IPS DF 6.9 (cell line): ENCODE results near the gene RNF145.

ENCODE experiments used
- DNase-seq: peaks from one replicate; pipeline ENCODE4 v3.0.0-alpha.2; 2013; ENCODE audit warnings: low read depth, low spot score
- H3K27ac ChIP-seq: one replicate; pipeline ENCODE4 v1.5.1; 2013; ENCODE audit warnings: low read length, control low read depth
- H3K27me3 ChIP-seq: 2 replicates; pipeline ENCODE4 v1.6.1; 2013; ENCODE audit warnings: mild to moderate bottlenecking, low read length; ENCODE audit not compliant: control insufficient read depth, insufficient read depth
- H3K36me3 ChIP-seq: 2 replicates; pipeline ENCODE4 v1.6.1; 2013; ENCODE audit warnings: low read length; ENCODE audit not compliant: control insufficient read depth, insufficient read depth
- H3K4me1 ChIP-seq: 2 replicates; pipeline ENCODE4 v1.6.1; 2013; ENCODE audit warnings: low read length; ENCODE audit not compliant: control insufficient read depth, insufficient read depth
- H3K4me3 ChIP-seq: 2 replicates; pipeline ENCODE4 v1.5.1; 2013; ENCODE audit warnings: mild to moderate bottlenecking, low read length
- H3K9me3 ChIP-seq: 2 replicates; pipeline ENCODE4 v1.6.1; 2013; ENCODE audit warnings: low read length, inconsistent platforms; ENCODE audit not compliant: control insufficient read depth, insufficient read depth
- WGBS: extraction: QIAGEN DNeasy Blood & Tissue Kit; methylation state at CpG from one replicate; pipeline ENCODE4 v1.1.7; 2013; ENCODE audit warnings: mixed read lengths, missing lambda C conversion rate; ENCODE audit not compliant: insufficient read length, insufficient coverage; 5-methylcytosine and 5-hydroxymethylcytosine counted together

RNF145 gene

DNA sequence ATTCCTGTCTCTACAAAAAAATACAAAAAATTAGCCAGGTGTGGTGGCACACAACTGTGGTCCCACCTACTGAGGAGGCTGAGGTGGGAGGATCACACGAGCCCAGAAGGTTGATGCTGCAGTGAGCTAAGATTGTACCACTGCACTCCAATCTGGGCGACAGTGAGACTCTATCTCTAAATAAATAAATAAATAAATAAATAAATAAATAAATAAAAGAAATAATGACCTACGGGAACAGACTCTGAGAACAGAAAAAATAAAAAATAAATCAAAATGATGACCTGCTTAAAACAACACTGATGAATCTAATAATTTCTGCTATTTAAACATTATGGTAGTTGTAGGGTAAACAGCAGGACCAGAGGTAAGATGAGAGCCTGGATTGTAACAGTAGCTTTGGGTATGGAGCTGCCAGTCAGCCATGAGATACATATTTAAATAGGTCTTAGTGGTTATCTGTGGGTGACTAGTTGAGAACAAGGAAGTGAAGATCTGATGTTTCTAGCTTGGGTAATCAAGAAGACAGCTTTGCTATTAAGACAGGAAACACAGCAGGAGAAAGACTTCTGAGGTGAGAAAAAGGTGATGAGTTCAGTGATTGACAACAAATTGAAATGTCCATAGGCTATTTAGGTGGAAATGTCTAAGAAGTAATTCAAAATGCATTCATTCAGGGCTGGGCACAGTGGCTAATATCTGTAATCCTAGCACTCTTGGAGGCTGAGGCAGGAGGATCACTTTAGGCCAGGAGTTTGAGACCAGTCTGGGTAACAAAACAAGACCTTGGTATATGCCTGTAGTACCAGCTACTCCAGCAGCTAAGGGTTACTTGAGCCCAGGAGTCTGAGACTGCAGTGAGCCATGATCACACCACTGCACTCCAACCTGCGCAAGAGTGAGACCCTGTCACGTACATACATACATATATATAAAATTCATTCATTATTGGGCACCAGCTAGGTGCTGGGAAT, 11.0 kb downstream of the RNF145 start:
- no peak for DNase-seq
- H3K36me3 ChIP-seq: no peaks in the 10 kb centered on the region
- no peaks in the 10 kb centered on the region for H3K4me1 ChIP-seq
- WGBS: no CpG with 5 or more reads among the region's 5 CpGs
- H3K4me3 ChIP-seq: no peak overlapping the region
- no peak overlapping the region for H3K27ac ChIP-seq
- H3K9me3 ChIP-seq: no peaks in the 10 kb centered on the region
- H3K27me3 ChIP-seq: no peaks in the 10 kb centered on the region

DNA sequence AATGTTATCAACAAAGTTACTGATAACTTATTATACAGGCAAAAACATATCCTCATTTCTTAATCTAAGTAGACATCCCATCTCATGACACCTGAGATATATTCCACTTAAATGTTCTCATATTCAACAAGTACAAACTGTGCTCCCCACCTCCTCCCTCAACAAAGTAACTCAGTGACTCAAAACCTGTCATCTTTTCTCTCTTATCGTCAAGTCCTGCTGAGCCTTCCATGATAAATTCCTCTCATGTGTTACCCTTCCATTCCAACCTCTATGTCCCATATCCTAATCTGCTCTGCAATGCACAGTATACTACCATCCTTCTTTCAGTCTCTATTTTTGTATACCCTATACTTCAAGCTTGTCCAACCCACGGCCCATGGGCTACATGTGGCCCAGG, 13.6 kb downstream of the RNF145 start:
- H3K9me3 ChIP-seq: no peaks in the 10 kb centered on the region
- no peaks in the 10 kb centered on the region for H3K27me3 ChIP-seq
- no peak for DNase-seq
- no CpG with 5 or more reads among the region's 2 CpGs for whole genome bisulfite sequencing
- no peak overlapping the region for H3K4me3 ChIP-seq
- no peak overlapping the region for H3K27ac ChIP-seq
- no peaks in the 10 kb centered on the region for H3K4me1 ChIP-seq
- H3K36me3 ChIP-seq: no peaks in the 10 kb centered on the region

DNA sequence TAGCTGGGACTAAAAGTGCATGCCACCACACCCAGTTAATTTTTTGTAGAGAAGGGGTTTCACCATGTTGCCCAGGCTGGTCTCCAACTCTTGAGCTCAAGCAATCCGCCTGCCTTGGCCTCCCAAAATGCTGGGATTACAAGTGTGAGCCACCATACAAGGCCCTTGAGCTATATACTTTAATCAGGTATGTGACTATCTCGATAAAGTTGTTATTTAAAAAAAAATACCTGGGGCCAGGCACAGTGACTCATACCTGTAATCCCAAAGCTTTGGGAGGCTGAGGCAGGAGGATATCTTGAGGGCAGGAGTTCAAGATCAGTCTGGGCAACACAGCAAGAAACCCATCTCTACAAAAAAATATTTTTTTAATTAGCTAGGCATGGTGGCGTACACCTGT, 19.2 kb downstream of the RNF145 start:
- WGBS: no CpG with 5 or more reads among the region's 3 CpGs
- no peak overlapping the region for H3K4me3 ChIP-seq
- no peaks in the 10 kb centered on the region for H3K9me3 ChIP-seq
- DNase-seq: no peak
- H3K27ac ChIP-seq: no peak overlapping the region
- no peaks in the 10 kb centered on the region for H3K4me1 ChIP-seq
- H3K27me3 ChIP-seq: no peaks in the 10 kb centered on the region
- H3K36me3 ChIP-seq: no peaks in the 10 kb centered on the region

- WGBS: no CpG with 5 or more reads among the region's 4 CpGs
- Histone ChIP-seq H3K9me3 (no peaks in the 10 kb centered on the region), H3K27me3 (no peaks in the 10 kb centered on the region), H3K36me3 (no peaks in the 10 kb centered on the region), H3K27ac (no peak overlapping the region), H3K4me1 (no peaks in the 10 kb centered on the region), H3K4me3 (no peak overlapping the region)
- no peak for DNase-seq
These were observed 20.0 kb downstream of the RNF145 start for GRCh38 chr5:159189310-159189709.

- no peak for DNase-seq
- no peak overlapping the region for H3K4me3 ChIP-seq
- H3K4me1 ChIP-seq: no peaks in the 10 kb centered on the region
- WGBS: no CpG with 5 or more reads among the region's 3 CpGs
- H3K27me3 ChIP-seq: no peaks in the 10 kb centered on the region
- H3K36me3 ChIP-seq: no peaks in the 10 kb centered on the region
- H3K27ac ChIP-seq: no peak overlapping the region
- H3K9me3 ChIP-seq: no peaks in the 10 kb centered on the region
These were observed 21.6 kb downstream of the RNF145 start for GRCh38 chr5:159187719-159188118.

DNA sequence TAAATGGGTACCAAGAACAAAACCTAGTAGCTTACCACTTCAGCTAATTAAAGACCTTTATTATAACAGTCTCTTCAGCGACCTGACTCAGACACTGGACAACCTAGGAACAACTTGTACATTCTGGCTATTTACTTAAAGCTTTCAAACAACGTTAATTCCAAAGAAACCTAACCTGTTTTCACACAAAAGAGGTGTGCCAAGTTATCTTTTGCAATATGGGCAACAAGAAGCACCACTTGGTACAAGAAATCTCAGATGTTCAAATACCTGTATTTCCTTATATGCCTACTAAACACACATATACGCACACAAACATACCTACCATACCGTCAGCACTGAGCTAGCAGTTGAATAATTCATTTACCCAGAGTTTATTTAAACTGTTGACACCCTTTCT, 23.0 kb downstream of the RNF145 start:
- H3K9me3 ChIP-seq: no peaks in the 10 kb centered on the region
- no peak overlapping the region for H3K4me3 ChIP-seq
- H3K4me1 ChIP-seq: no peaks in the 10 kb centered on the region
- no peaks in the 10 kb centered on the region for H3K36me3 ChIP-seq
- H3K27ac ChIP-seq: no peak overlapping the region
- no CpG with 5 or more reads among the region's 4 CpGs for WGBS
- no peak for DNase-seq
- H3K27me3 ChIP-seq: no peaks in the 10 kb centered on the region

- DNase-seq: no peak
- no peaks in the 10 kb centered on the region for H3K9me3 ChIP-seq
- H3K4me1 ChIP-seq: no peaks in the 10 kb centered on the region
- no peak overlapping the region for H3K27ac ChIP-seq
- no peaks in the 10 kb centered on the region for H3K27me3 ChIP-seq
- no peak overlapping the region for H3K4me3 ChIP-seq
- H3K36me3 ChIP-seq: no peaks in the 10 kb centered on the region
- no CpG with 5 or more reads among the region's 10 CpGs for WGBS
These were observed 23.6 kb downstream of the RNF145 start for GRCh38 chr5:159185773-159186172.

- H3K27me3 ChIP-seq: no peaks in the 10 kb centered on the region
- H3K9me3 ChIP-seq: no peaks in the 10 kb centered on the region
- no CpG with 5 or more reads among the region's 4 CpGs for WGBS
- H3K4me3 ChIP-seq: no peak overlapping the region
- H3K27ac ChIP-seq: no peak overlapping the region
- H3K36me3 ChIP-seq: no peaks in the 10 kb centered on the region
- DNase-seq: no peak
- no peaks in the 10 kb centered on the region for H3K4me1 ChIP-seq
These were observed 24.4 kb downstream of the RNF145 start for GRCh38 chr5:159184858-159185381.

GRCh38 chr5:159184236-159184635, 25.1 kb downstream of the RNF145 start:
- WGBS: no CpG with 5 or more reads among the region's 3 CpGs
- Histone ChIP-seq H3K4me3 (no peak overlapping the region), H3K27ac (no peak overlapping the region), H3K4me1 (no peaks in the 10 kb centered on the region), H3K9me3 (no peaks in the 10 kb centered on the region), H3K36me3 (no peaks in the 10 kb centered on the region), H3K27me3 (no peaks in the 10 kb centered on the region)
- DNase-seq: no peak

- Histone ChIP-seq H3K27me3 (no peaks in the 10 kb centered on the region), H3K27ac (no peak overlapping the region), H3K36me3 (no peaks in the 10 kb centered on the region), H3K4me1 (no peaks in the 10 kb centered on the region), H3K9me3 (no peaks in the 10 kb centered on the region), H3K4me3 (no peak overlapping the region)
- DNase-seq: no peak
- no CpG with 5 or more reads among the region's 1 CpG for WGBS
These were observed 26.1 kb downstream of the RNF145 start for GRCh38 chr5:159183247-159183646.

DNA sequence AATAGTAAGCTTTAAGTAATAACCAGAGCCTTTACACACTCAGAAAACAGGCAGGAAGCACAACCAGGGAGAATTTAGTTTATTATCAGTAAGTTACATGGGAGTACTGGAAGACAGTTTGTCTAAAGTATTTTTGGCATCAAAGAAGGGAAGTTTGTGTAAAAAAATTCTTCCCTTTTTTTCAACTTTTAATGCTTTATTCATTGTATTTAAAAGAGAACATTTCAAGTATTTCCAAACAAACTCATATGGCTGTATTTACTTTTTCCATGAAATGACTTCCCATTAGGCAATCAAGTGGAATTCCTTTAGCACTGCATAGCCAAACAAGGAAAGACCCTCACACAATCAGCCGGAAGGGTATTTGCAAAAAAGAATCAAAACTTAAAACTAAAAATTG, 26.7 kb downstream of the RNF145 start:
- Histone ChIP-seq H3K36me3 (no peaks in the 10 kb centered on the region), H3K4me1 (no peaks in the 10 kb centered on the region), H3K27me3 (no peaks in the 10 kb centered on the region), H3K9me3 (no peaks in the 10 kb centered on the region), H3K4me3 (no peak overlapping the region), H3K27ac (no peak overlapping the region)
- no CpG with 5 or more reads among the region's 1 CpG for WGBS
- DNase-seq: no peak
